Right lobe of liver (tissue), 6 donors: ENCODE results near the gene MTMR2. TPM values are rescaled to one million over a fixed set of nuclear protein-coding genes. Genes with fewer than 3 reads are reported as not detected.
"Not testable (repeated sequence)": the region's sequence is repeated elsewhere in the genome, so short reads cannot be mapped to it uniquely, and the experiment has no call there.

Source experiments
- ATAC-seq, 4 donors: fragments of 200-7000 bp; cut with Tn5 transposase; one replicate each; pipeline ENCODE4 v1.9.1; 2020; ENCODE audit warnings: mild to moderate bottlenecking in 4 of 4, moderate library complexity in 4 of 4
- DNase-seq, 3 donors: peaks; one replicate each; pipeline ENCODE4 v3.0.0-alpha.2; 2020
- H3K27ac ChIP-seq, 3 donors: fragments of 200-600 bp; one replicate each; pipeline ENCODE4 v1.8.0; 2022
- H3K27me3 ChIP-seq, 2 donors: fragments of 200-600 bp; one replicate each; pipeline ENCODE4 v1.8.0; 2022
- H3K36me3 ChIP-seq, 4 donors: fragments of 200-600 bp; sonication (generic) in 1 of 4; one replicate each; pipeline versions ENCODE4 v1.5.1 to v1.8.0; 2017 to 2022; ENCODE audit warnings: control low read depth in 1 of 4
- H3K4me1 ChIP-seq, 4 donors: fragments of 200-600 bp; sonication (generic) in 1 of 4; one replicate each; pipeline versions ENCODE4 v1.5.1 to v1.8.0; 2017 to 2022; ENCODE audit warnings: control low read depth in 1 of 4
- H3K4me3 ChIP-seq, 3 donors: fragments of 200-600 bp; one replicate each; pipeline ENCODE4 v1.8.0; 2022
- H3K9me3 ChIP-seq, 4 donors: fragments of 200-600 bp; sonication (generic) in 1 of 4; one replicate each; pipeline versions ENCODE4 v1.5.1 to v1.8.0; 2017 to 2022; ENCODE audit warnings: control low read depth in 1 of 4
- POLR2A ChIP-seq: fragments of 450-650 bp; IDR thresholded peaks from one replicate; pipeline ENCODE4 v1.6.1; 2017; ENCODE audit warnings: antibody characterized with exemption, mild to moderate bottlenecking
- WGBS: methylation state at CpG from one replicate; pipeline ENCODE4 v1.1.6; 2018; ENCODE audit warnings: low coverage, low lambda C conversion rate; ENCODE audit not compliant: insufficient coverage; ENCODE audit errors: missing lambda C conversion rate; 5-methylcytosine and 5-hydroxymethylcytosine counted together
- intact Hi-C, 2 donors: fragments of 100-400 bp; cut with DNase I; formaldehyde crosslinking; loops; one replicate each; pipeline versions ENCODE4 v1.11.2 to v1.14.1; 2022
- total RNA-seq, 6 experiments: library from RNA; depleted of rRNA in 2 of 6; stranded (reverse); fragments of >200 nt in 2 of 6; fragmentation: NEBNext Ultra II Directional in 3 of 6; extraction: Animal tissue kit (Norgen Biotek cat#: 25700) in 3 of 6; gene quantifications; one replicate each; pipeline versions ENCODE4 v1.1.0 to v1.2.4, GENCODE V29; 2016 to 2023
- TF ChIP-seq, protein P1 (sequence below), 4 donors: fragments of 200-600 bp in 3 of 4; fragments of 450-650 bp in 1 of 4; IDR thresholded peaks; one replicate each; pipeline versions ENCODE4 v1.5.1 to v1.8.0; 2016 to 2022; ENCODE audit warnings: antibody characterized with exemption in 4 of 4, mild to moderate bottlenecking in 2 of 4
- donor health status: DM: no; HTN: yes; CAD: no.
- donor health status: DM: no; HTN: no; CAD: no.
- donor health status: DM: no; HTN: no; CAD: no.
- donor health status: DM: no; HTN: yes; CAD: no.
- donor health status: DM: no; HTN: yes; CAD: no.

Gene MTMR2
- total RNA-seq, 6 experiments from 2014 or later: 1.7 to 8.7 (median 3.9) TPM

DNA sequence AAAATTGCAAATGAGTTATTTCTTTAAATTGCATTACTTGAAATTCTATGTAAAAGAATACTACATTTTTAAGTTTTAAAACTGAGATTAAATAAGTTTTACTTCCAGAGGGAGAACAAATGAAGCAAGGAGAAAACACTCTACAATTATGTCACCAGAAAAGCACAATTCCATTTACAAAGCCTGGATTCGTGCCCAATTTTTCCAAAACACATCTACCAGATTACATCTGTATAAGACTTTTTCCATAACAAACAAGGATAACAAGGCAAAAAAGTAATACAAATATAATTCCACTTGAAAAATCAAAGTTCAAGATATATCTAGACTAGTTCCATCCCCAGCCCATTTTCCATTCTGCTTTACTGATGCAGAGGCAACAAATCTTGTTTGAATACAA is 40.5 kb downstream of the MTMR2 start:
- 75% methylated on average over 1 of the region's 1 CpG for WGBS

DNA sequence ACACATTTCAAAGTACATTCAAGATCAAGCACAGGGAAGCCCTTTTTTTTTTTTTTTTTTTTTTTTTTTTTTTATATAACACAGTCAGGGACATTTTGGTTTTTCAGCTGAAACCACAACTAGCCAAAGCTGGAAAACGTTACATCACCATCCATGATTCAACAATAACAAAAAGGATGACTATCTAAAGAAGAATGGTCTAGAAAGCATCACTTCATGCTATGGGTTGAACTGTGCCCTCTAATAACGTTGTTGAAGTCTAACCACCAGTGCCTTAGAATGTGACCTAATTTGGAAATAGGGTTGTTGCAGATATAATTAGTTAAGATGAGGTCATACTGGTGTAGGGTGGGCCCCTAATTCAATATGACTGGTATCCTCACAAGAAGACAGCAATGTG is 46.6 kb downstream of the MTMR2 start:
- ATAC-seq: no peak
- DNase-seq: no peak
- Histone ChIP-seq H3K27me3 (no peaks in the 10 kb centered on the region), H3K9me3 (no peaks in the 10 kb centered on the region), H3K27ac (no peak overlapping the region), H3K4me3 (no peak overlapping the region), H3K4me1 (no peaks in the 10 kb centered on the region), H3K36me3 (no peaks in the 10 kb centered on the region)
- intact Hi-C loops: no loop called here
- TF ChIP-seq, protein P1, sequence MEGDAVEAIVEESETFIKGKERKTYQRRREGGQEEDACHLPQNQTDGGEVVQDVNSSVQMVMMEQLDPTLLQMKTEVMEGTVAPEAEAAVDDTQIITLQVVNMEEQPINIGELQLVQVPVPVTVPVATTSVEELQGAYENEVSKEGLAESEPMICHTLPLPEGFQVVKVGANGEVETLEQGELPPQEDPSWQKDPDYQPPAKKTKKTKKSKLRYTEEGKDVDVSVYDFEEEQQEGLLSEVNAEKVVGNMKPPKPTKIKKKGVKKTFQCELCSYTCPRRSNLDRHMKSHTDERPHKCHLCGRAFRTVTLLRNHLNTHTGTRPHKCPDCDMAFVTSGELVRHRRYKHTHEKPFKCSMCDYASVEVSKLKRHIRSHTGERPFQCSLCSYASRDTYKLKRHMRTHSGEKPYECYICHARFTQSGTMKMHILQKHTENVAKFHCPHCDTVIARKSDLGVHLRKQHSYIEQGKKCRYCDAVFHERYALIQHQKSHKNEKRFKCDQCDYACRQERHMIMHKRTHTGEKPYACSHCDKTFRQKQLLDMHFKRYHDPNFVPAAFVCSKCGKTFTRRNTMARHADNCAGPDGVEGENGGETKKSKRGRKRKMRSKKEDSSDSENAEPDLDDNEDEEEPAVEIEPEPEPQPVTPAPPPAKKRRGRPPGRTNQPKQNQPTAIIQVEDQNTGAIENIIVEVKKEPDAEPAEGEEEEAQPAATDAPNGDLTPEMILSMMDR (IDR thresholded peaks at IDR 0.05): no peak
- no peak for TF ChIP-seq POLR2A
- 53% methylated on average over 2 of the region's 2 CpGs for WGBS

More for the DNA sequence above, 40.5 kb downstream of the MTMR2 start:
- Histone ChIP-seq H3K27me3 (no peaks in the 10 kb centered on the region), H3K4me1 (no peaks in the 10 kb centered on the region), H3K9me3 (no peaks in the 10 kb centered on the region), H3K4me3 (no peak overlapping the region), H3K36me3 (peaks cover 0 to 5% (median 0%) of the 10 kb centered on the region in 4 donors), H3K27ac (no peak overlapping the region)
- ATAC-seq: no peak
- intact Hi-C loops: no loop called here
- TF ChIP-seq, protein P1 (IDR thresholded peaks at IDR 0.05): no peak
- no peak for TF ChIP-seq POLR2A
- no peak for DNase-seq

DNA sequence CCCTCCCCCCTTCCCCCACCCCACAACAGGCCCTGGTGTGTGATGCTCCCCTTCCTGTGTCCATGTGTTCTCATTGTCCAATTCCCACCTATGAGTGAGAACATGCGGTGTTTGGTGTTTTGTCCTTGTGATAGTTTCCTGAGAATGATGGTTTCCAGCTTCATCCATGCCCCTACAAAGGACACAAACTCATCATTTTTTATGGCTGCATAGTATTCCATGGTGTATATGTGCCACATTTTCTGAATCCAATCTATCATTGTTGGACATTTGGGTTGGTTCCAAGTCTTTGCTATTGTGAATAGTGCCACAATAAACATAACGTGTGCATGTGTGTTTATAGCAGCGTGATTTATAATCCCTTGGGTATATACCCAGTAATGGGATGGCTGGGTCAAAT is 53.0 kb downstream of the MTMR2 start:
- intact Hi-C loops, H3K27ac ChIP-seq, H3K27me3 ChIP-seq, H3K4me1 ChIP-seq, H3K4me3 ChIP-seq, H3K9me3 ChIP-seq, DNase-seq, ATAC-seq, H3K36me3 ChIP-seq: not testable (repeated sequence)
- WGBS: 94% methylated on average over 2 of the region's 3 CpGs

DNA sequence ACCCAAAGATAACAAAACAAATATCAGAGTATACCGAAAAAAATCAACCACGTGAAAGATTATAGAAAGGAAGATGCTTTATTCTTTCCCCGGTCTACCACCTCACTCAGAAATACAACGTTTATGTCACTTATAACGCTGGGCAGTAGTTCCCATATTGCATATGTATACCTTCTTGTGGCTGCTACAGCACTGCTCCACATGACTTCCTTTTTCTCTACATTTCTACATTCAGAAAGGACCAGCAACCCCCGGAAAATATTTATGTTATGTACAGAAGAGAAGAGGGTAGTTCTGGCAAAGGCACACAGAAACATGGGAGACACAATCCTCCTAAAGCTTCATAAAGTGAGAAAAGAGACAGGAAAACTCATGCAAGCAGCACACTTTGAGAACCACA is 56.8 kb downstream of the MTMR2 start:
- no peak for ATAC-seq
- H3K27me3 ChIP-seq: no peaks in the 10 kb centered on the region

DNA sequence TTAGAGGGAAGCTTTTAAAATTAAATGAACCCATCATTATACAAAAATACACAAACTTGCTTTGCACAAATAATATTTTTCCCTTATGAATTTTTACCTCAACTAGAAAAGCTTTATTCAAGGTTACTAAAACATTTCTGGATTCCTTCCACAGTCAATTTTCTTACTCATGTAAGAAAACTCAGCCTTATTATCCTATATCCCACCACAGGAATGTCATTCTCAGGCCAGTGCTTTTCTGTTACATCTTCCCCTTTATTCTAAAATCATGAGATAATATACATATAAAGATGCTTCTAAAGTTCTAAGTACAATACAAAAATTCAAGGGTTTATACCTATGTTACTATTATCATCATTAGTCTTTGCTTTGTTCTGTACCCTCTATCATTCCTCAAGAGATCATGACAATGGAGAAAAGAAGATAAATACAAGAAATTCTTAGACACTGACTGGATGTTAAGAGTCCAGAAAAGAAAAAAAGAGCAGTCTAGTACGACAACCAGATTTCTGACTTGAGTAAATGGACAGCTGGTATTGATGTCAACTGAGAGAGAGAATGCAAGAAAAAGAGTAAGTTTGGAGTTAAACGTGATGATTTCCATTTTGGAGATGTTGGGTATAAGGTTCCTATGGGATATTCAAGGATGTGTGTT is 60.3 kb downstream of the MTMR2 start:
- TF ChIP-seq POLR2A: no peak
- TF ChIP-seq, protein P1 (IDR thresholded peaks at IDR 0.05): no peak
- H3K4me1 ChIP-seq: no peaks in the 10 kb centered on the region
- H3K4me3 ChIP-seq: no peak overlapping the region
- no peaks in the 10 kb centered on the region for H3K9me3 ChIP-seq
- H3K27me3 ChIP-seq: no peaks in the 10 kb centered on the region
- peaks cover 0 to 1% (median 0%) of the 10 kb centered on the region in 4 donors for H3K36me3 ChIP-seq
- intact Hi-C loops: no loop called here
- DNase-seq (no peak), ATAC-seq (no peak)
- 86% methylated on average over 2 of the region's 2 CpGs for WGBS
- no peak overlapping the region for H3K27ac ChIP-seq

More for the DNA sequence above, 56.8 kb downstream of the MTMR2 start:
- no peak for DNase-seq
- intact Hi-C loops: no loop called here
- Histone ChIP-seq H3K4me3 (no peak overlapping the region), H3K36me3 (peaks cover 0 to 1% (median 0%) of the 10 kb centered on the region in 4 donors), H3K4me1 (no peaks in the 10 kb centered on the region), H3K9me3 (no peaks in the 10 kb centered on the region), H3K27ac (no peak overlapping the region)
- WGBS: 66% methylated on average over 6 of the region's 6 CpGs
- no peak for TF ChIP-seq POLR2A
- TF ChIP-seq, protein P1 (IDR thresholded peaks at IDR 0.05): no peak

DNA sequence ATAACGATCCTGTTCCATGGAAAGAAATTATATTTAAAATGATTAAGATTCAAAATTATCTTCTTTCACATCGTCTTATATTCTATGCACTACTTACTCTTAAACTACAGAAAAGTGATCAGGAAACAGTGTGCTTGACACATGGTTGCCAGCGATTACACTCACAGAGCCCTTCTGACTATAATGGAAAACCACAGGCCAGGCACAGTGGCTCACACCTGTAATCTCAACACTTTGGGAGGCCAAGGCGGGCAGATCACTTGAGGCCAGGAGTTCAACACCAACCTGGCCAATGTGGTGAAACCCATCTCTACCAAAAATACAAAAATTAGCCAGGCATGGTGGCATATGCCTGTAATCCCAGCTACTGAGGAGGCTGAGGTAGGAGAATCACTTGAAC is 63.9 kb downstream of the MTMR2 start:
- H3K27me3 ChIP-seq, H3K27ac ChIP-seq, H3K36me3 ChIP-seq, H3K9me3 ChIP-seq, intact Hi-C loops, ATAC-seq, H3K4me3 ChIP-seq, DNase-seq, H3K4me1 ChIP-seq: not testable (repeated sequence)
- 88% methylated on average over 4 of the region's 4 CpGs for WGBS

DNA sequence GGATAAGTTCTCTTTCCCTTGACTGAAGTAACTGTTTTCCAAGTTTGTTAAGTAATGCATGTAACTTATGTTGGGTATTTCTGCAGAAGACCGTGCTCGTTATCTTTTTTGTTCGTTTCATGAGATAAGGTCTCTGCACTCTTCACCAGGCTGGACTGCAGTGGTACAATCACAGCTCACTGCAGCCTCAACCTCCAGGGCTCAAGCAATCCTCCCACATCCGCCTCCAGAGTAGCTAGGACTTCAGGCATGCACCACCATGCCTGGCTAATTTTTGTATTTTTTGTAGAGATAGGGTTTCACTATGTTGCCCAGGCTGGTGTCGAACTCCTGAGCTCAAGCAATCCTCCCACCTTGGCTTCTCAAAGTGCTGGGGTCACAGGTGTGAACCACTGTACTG is 69.5 kb downstream of the MTMR2 start:
- WGBS: 87% methylated on average over 5 of the region's 5 CpGs
- intact Hi-C loops, H3K9me3 ChIP-seq, H3K4me3 ChIP-seq, ATAC-seq, H3K4me1 ChIP-seq, H3K27ac ChIP-seq, H3K36me3 ChIP-seq, H3K27me3 ChIP-seq, DNase-seq: not testable (repeated sequence)
